Muscle of arm (tissue), 14 donors: ENCODE measurements around the gene CC2D1B. TPM values are rescaled to one million over a fixed set of nuclear protein-coding genes. Genes with fewer than 3 reads are reported as not detected.
A peak's percentile ranks its signal among the peaks of the same experiment; 100 is the strongest.
"Not testable (repeated sequence)": the region's sequence is repeated elsewhere in the genome, so short reads cannot be mapped to it uniquely, and the experiment has no call there.

ENCODE experiments used
- DNase-seq: peaks from one replicate; pipeline ENCODE4 v3.0.0-alpha.2; 2013
- long read RNA-seq, 11 donors: transcript quantifications; one replicate each; lab custom pipeline, GENCODE V29; 2026
- polyA plus RNA-seq, 12 donors: library from polyadenylated mRNA; unstranded; fragments of 120-200 nt; gene quantifications; one replicate each; pipeline ENCODE4 v1.2.1, GENCODE V29; 2013; ENCODE audit not compliant: insufficient read length in 12 of 12

Gene CC2D1B
- 10 to 100 TPM in 11 of 12 donors, not detected in 1; 16.9 to 31.8 (median 24.3) TPM for polyA plus RNA-seq
- long read RNA-seq, donor 1 = 0 reads
- long read RNA-seq, donor 2 = 0 reads
- long read RNA-seq, donor 3, partial matches to known transcripts = 0 of 1 reads
- long read RNA-seq, donor 3, other reads (novel, unspliced or antisense) = 0 of 1 reads
- long read RNA-seq, donor 4 = 0 reads
- long read RNA-seq, donor 5 = 0 reads
- long read RNA-seq, donor 6 = 0 reads
- long read RNA-seq, donor 7 = 0 reads
- long read RNA-seq, donor 8, partial matches to known transcripts = 0 of 2 reads
- long read RNA-seq, donor 8, other reads (novel, unspliced or antisense) = 0 of 2 reads
- long read RNA-seq, donor 9 = 0 reads
- long read RNA-seq, donor 10, partial matches to known transcripts = 0 of 1 reads
- long read RNA-seq, donor 10, other reads (novel, unspliced or antisense) = 0 of 1 reads
- long read RNA-seq, donor 11, partial matches to known transcripts = 0 of 1 reads
- long read RNA-seq, donor 11, other reads (novel, unspliced or antisense) = 0 of 1 reads

DNA sequence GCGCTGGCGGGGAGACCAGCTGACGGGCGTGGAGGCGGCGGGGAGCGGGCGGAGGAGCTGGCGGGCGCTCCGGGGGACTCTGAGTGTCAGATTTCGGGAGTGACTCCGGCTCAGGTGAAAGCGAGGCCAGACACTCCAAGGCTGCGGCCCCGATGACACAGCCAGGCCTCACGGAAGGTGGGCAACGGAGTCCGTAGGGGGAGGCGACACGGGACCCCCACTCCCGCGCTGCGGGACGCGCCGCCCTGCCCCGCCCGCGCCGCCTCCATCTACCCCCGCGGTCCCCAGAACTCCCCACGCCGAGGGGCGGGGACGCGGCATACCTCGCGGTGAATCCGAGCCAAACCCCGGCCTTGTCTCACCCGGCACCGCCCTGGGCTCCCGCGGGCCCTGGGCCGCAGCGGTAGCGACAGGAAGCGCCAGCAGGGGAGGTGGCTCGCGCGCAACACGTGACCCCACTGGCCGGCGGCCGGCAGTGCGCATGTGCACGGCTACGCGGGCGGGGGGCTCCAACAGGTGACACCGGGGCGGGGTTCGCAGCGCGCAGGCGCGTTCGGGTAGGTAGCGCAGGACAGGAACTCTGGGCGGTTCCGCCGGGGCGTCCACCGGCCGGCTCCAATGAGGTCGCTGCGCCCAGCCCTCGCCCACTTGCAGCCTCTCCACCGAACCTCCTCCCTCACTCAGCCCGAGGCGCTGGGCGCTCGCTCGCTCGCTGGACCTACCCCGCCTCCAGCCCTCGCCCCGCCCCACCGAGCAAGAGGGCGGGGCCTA, at the start of gene CC2D1B:
Gene CC2D1B, minus strand, starts transcription at position 460 of the 771 bp plus-strand sequence. CDS start 1,585 bp downstream, outside the sequence.
- peak; percentile 95 for DNase-seq

- no peak for DNase-seq
These were observed 48.9 kb upstream of the CC2D1B start for GRCh38 chr1:52414942-52415341.

DNA sequence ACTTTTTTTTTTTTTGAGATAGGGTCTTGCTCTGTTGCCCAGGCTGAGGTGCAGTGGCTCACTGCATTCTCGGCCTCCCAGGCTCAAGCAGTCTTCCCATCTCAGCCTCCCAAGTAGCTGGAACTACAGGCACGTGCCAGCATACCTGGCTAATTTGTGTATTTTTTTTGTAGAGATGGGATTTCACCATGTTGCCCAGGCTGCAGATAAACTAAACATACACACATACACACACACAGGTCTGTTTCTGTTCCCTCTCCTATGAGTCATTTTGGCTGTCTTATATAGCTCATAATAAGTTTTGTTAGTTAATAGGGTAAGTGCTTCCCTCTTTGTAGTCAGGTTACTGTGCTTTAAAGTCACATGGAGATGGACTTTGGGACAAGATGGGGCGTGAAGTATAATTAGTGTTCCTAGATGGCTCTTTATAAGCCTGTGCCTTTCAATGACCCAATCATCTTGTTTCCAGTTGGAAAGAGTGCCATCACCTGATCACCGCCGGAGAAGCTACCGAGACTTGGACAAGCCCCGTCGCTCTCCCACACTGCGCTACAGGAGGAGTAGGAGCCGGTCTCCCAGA, 47.5 kb upstream of the CC2D1B start:
- no peak for DNase-seq

DNA sequence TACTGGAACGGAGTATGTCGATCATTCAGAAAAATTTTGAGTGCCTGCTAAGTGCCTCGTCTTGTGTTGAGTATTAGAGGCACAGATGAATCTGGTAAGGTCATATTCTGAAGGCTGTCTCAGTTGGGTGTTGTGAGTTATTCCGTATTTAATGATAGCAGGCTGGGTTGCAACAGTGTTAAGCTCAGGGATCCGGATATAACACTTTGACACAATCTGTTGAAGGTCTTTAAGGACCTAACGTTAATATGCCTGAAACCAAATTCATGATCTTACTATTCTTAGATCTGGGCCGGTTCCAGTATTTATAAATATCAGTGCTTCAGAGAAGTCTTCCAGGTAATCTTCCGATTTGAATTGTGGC, 39.0 kb upstream of the CC2D1B start:
- no peak for DNase-seq

GRCh38 chr1:52404116-52404974, 38.3 kb upstream of the CC2D1B start, which contains the start of the genes ORC1 and PRPF38A:
Gene ORC1 (minus strand): TSS chr1:52404423. CDS start chr1:52402223, 2,200 bp downstream.
Gene PRPF38A (plus strand): TSS chr1:52404602. CDS start chr1:52404750, 148 bp downstream.
- DNase-seq = peak; percentile 97

DNA sequence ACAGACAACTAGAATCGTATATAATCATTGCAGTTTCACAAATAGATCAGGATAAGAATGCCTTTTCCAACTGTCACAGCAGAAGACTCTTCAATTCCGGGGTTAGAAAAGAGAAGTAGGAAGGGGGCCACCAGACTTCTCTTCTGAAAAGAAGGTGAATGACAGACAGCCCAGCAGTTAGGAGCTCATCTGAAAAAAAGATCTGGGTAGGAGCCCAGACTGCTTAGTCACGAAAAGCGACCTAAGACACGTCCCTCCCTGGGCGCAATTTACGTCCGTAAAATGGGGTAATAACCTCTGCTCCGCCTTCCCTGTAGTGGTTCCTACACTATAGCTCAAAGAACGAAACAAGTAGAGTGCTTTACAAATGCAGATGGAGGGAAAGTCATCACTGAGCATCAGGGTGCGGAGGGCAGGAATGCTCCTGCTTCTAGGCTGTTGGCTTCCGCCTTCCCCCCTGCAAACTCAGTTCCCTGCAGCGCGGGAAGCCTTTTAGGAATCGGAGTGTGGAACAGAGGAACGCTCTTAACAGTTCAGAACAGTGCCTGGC, 37.6 kb upstream of the CC2D1B start:
- DNase-seq = no peak

- DNase-seq = no peak
These were observed 36.8 kb upstream of the CC2D1B start for GRCh38 chr1:52402860-52403240.

- no peak for DNase-seq
These were observed 34.1 kb upstream of the CC2D1B start for GRCh38 chr1:52400131-52400530.

DNA sequence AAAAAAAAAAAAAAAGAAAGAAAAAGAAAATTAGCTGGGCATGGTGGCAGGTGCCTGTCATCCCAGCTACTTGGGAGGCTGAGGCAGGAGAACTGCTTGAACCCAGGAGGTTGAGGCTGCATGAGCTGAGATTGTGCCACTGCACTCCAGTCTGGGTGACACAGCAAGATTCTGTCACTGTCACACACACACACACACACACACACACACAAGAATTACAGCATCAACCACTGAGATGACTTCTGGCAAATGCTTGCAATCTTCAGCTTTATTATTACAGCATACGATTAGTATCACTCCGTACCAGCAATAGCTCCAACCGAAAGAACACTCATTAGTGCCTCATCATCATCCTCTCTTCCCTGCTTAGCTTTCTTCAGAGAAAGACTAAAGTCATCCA, 33.6 kb upstream of the CC2D1B start:
- no peak for DNase-seq

DNA sequence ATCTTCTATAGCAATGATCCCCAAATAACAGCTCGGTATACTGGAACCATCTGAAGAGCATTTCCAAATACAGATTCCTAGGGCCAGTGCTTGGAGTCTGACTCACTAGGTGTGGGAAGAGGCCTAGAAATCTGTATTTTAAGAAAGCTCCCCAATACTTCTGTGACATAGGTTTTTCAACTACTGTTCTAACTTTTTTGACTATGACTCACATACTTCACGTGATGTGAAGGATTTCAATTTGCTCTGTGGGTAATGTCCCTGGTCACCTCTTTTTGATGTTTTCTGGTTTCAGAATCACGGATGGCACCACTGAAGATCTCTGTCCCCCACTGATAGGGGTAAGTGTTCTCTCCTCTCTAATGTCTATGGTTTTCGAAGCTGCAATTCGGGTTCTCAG, 27.2 kb upstream of the CC2D1B start:
- no peak for DNase-seq

DNA sequence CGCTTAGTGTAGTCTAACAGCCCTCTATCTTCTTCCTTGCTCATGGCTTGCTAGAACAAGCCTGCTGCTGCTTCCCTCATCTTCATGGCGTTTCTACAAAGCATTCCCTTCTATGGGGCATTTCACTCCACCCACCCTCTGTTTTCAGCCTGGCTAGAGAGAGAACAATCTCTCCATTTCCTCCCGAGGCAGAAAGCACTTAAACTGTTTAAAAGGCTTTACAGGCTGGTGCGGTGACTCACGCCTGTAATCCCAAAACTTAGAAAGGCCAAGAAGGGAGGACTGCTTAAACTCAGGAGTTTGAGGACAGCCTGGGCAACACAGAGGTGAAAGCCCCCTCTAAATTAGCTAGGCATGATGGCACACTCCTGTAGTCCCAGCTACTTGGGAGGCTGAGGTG, 20.5 kb upstream of the CC2D1B start:
- no peak for DNase-seq

- DNase-seq = no peak
These were observed 19.4 kb upstream of the CC2D1B start for GRCh38 chr1:52385376-52385775.

GRCh38 chr1:52369851-52370250, 3.8 kb upstream of the CC2D1B start:
- not testable (repeated sequence) for DNase-seq

DNA sequence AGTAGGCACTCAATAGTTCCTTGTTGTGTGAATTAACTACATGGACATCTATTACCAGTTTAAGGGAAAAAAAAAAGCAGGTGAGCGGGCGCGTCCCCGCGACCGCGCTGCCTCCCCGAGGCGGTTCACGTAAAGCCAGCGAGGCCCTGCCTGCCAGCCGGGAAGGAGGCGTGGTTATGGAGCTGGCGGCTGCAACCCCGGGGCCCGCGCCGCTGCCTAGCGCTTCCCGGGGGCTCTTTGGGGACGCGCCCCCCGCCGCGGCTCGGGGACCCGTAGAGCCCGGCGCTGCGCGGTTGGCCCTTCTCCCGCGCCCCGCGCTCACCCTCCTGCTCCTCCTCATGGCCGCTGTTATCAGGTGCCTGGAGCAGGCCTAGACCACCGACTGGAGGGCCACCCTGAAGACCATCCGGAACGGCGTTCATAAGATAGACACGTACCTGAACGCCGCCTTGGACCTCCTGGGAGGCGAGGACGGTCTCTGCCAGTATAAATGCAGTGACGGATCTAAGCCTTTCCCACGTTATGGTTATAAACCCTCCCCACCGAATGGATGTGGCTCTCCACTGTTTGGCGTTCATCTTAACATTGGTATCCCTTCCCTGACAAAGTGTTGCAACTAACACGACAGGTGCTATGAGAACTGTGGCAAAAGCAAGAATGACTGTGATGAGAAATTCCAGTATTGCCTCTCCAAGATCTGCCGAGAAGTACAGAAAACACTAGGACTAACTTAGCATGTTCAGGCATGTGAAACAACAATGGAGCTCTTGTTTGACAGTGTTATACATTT, 2.6 kb upstream of the CC2D1B start:
- peak; percentile 16 for DNase-seq

- no peak for DNase-seq
These were observed 1.3 kb upstream of the CC2D1B start for GRCh38 chr1:52367272-52367671.

- no peak for DNase-seq
These were observed 467 bp upstream of the CC2D1B start for GRCh38 chr1:52366517-52366827.

DNA sequence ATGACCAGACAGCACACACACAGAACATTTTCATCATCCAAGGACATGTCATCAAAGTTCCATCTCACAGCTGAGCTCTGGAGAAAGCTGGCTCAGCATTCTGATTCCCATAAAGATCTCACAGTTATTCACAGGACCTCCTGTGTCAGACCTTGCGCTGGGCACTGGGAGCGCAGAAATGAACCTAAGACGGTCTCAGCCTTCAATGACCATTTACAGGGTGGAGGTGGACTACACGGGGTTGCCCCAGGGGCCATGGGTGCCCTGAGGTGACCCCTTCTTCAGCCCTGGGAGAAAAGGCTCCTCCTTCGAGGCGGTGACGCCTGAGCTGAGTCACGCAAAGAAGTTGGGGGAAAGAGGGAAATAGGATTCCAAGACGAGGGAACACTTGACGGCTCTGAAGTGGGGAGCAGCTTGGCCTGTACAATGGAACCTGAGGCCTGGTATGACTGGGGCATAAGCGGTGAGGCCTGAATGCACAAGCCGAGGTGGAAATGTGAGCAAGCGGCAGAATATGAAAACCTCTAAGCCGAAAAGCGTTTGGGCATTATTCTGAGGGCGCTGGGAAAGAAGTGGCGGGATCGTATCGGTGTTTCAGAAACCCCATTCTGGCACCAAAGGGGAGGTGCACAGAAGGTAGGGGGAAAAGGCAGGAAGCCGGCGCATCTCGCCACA, 797 bp downstream of the CC2D1B start:
- DNase-seq = peak; percentile 11

GRCh38 chr1:52364235-52364839, 1.7 kb downstream of the CC2D1B start:
- no peak for DNase-seq

- DNase-seq = no peak
These were observed 5.4 kb downstream of the CC2D1B start for GRCh38 chr1:52360595-52360968.
